NCI-H460 (cell line): ENCODE measurements around the gene GCGR. TPM values are rescaled to one million over a fixed set of nuclear protein-coding genes. Genes with fewer than 3 reads are reported as not detected.
A peak's percentile ranks its signal among the peaks of the same experiment; 100 is the strongest.

Experiments
- DNase-seq: peaks from one replicate; pipeline ENCODE4 v3.0.0-alpha.2; 2016; ENCODE audit warnings: low read depth; ENCODE audit errors: extremely low read depth
- total RNA-seq: library from RNA; depleted of rRNA; stranded (reverse); fragments of >200 nt; shearing (Covaris generic); gene quantifications from 2 replicates; pipeline ENCODE4 v1.2.3, GENCODE V29; 2014; rRNA removed

GCGR gene
- total RNA-seq, 1 experiment from 2014 or later = 0.40 TPM

- no peak for DNase-seq
Observed at GRCh38 chr17:81845881-81846742, 42.2 kb downstream of the GCGR start.

DNA sequence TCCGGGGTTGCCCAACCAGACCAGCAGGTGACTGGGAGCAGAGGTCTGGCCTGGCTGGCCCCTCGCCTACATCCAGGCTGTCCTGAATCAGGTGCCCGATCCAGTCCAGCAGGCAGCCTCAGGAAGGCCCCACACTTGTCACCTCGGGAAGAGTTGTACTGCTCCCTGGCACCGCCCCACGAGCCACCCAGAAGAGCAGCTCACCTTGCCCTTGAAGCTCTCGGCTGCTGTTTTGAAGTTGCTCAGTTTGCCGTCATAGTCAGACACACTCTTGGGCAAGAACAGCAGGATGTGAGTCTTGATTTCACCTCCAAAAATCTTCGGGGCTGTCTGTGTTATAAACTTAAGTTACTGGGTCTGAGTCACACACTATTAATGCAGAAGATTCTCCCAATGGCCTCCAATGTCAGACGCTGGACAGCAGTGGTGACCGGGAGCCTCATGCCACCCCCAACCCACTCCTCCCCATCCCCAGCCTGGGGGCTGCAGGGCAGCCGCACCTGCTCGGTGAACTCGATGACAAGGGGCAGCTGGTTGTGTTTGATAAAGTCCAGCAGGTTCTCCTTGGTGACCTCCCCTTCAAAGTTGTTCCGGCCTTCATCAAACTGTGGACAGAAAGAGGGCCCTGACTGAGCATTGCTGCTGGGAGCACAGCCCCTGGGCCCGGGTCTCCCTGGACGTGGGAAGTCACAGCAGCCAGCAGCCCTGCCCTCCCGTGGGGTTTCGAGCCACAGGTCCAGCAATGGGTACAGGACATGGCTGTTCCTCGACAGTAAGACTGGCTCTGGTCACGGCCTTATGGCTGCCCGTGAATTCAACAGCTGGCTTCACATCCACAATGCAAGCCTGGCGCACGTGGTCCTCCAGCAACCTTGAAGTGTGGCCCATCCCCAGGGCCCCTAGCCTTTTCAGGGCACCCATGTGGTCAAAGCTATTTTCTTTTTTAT lies 43.1 kb downstream of the GCGR start:
- no peak for DNase-seq

- DNase-seq = no peak
Observed at GRCh38 chr17:81849457-81849856, 45.5 kb downstream of the GCGR start.

DNA sequence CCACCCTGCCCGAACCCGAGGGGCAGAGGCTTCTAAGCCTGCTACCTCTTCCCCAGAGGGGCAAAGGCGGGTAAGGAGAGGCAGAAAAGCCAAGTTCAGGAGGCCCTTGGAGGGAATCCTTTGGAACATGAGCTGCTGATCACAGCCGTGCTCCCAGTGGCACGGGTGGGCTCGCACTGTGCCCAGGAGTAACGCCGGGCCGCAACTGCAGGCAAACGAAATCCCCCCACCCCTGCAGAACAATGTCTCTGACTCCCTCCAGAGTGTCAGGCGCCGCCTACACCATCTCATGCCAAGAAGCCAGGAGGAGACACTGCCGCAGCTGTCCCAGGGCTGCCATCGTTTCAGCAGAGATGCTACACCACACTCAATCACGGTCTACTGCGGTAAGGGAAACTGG lies 47.5 kb downstream of the GCGR start:
- no peak for DNase-seq

DNA sequence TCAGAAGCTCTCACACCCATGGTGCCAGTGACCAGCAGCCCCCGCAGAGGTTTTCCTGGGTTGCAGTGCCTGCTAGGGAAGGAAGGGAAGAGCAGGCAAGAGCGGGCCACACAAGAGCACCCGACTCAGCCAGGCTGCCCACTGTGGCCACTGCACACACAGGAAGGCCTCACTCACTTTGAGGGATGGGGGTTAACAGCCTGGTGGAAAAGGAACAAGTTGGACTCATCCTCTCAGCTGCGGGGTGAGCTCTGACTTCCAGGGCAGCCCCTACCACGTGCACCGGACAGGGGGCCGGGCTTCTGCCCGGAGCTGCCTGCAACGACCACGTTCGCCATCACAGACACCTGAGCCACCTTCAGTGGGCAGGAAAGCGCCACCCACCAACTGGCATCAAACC lies 48.3 kb downstream of the GCGR start:
- DNase-seq = no peak

DNA sequence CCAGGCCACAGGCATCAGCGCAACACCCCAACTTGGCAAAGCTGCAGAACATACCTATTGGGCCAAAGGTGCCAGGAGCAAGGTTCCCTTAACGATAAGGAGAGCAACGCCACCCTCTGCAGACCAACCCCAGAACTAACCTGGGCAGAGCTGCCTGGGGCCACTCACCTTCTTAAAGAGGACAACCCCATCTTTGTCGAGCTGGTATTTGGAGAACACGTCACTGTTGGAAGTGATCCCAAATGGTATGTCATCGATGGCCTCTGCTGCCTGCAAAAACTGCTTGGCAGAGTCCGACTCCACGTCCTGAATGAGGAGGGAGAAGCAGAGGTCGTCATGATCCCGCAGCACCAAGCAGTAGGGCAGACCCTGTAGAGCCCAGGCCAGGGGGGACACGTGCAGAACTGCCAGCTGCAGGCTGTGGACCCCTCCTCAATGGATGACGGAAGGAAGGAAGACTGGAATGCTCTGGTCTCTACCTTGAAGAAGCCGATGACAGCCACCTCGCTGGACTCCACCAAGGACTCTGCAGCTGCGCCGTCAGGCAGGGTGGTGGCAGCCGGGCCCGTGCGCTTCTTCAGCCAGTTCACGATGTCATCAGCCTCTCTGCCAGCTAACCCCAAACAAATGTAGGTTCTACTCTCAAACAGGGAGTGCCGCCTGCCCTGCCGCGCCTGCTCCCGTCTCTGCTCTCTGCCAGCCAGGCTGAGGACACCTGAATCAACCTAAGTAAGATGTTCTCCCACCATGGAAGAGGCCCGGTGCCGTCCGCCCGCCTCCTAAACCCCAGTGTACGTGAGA lies 51.2 kb downstream of the GCGR start:
- DNase-seq = no peak

GRCh38 chr17:81858170-81858966 lies 54.4 kb downstream of the GCGR start:
- DNase-seq = no peak

DNA sequence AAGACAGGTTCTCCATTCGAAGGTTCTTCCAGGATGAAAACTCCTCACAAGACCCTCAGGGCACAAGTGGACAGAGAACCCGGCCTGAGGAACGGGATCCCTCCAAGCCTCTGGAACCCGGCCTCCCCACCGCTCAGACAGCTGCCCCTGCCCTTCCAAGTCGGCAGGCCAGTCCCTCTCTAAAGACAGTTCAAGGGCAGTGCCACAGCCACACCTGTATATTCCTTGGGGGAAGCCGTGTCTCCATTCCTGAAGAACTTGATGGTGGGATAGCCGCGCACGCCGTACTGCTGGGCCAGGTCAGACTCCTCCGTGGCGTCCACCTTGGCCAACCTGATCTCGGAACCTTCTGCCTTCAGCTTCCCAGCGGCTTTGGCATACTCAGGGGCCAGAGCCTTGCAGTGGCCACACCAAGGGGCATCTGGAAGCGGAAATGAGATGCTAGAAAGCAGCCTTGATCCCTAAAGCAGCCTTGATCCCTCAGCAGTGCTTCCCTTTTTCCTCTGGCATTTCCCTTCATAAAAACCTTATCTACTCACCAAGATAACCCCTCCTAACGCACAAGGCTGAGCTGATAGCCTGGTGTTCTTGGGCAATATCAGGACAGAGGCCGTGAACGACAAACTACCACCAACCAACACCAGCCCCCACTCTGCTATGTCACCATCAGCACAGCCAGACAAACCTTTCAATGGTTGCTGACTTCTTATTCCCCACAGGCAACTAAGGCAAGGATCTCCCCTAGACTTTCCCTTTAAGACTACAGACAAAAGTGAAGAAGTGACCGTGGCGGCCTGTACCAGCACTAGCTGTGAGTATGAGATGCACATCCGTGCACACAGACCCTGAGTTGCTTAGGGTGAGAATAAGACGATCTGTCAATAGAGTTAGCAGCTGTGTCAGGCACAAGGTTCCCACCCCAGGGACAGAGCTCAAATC lies 55.3 kb downstream of the GCGR start:
- DNase-seq = no peak

GRCh38 chr17:81859906-81860755 lies 56.2 kb downstream of the GCGR start, which contains the start of gene P4HB:
Gene P4HB (minus strand): TSS chr17:81860535. CDS start chr17:81860471, 64 bp downstream.
- no peak for DNase-seq

- peak; percentile 100 for DNase-seq
Observed at GRCh38 chr17:81860756-81861568, 57.0 kb downstream of the GCGR start.

GRCh38 chr17:81863123-81863675 lies 59.2 kb downstream of the GCGR start:
- DNase-seq = no peak

Other genes starting within 250 kb of the GCGR start
- gene NPLOC4, start 167.0 kb upstream of the GCGR start, total RNA-seq = 57.1 and 69.9 TPM in 2 replicates
- 0.42 and 0.49 TPM in 2 replicates for gene TSPAN10, start 167.0 kb upstream of the GCGR start, total RNA-seq
- not detected in 2 replicates for gene PDE6G, start 147.6 kb upstream of the GCGR start, total RNA-seq
- gene OXLD1, start 137.5 kb upstream of the GCGR start, total RNA-seq = 47.5 and 60.0 TPM in 2 replicates
- 20.3 and 21.7 TPM in 2 replicates for gene CCDC137, start 137.4 kb upstream of the GCGR start, total RNA-seq
- gene ARL16, start 120.4 kb upstream of the GCGR start, total RNA-seq = 35.3 and 36.4 TPM in 2 replicates
- 57.5 and 57.9 TPM in 2 replicates for gene HGS, start 120.1 kb upstream of the GCGR start, total RNA-seq
- gene MRPL12, start 100.8 kb upstream of the GCGR start, total RNA-seq = 33.7 and 38.1 TPM in 2 replicates
- gene SLC25A10, start 91.9 kb upstream of the GCGR start, total RNA-seq = 9.4 and 12.6 TPM in 2 replicates
- gene MCRIP1, start 29.1 kb downstream of the GCGR start, total RNA-seq = 25.6 and 31.7 TPM in 2 replicates
- gene PPP1R27, start 30.9 kb downstream of the GCGR start, total RNA-seq = not detected in 2 replicates
- gene P4HB, start 56.4 kb downstream of the GCGR start, total RNA-seq = 800 and 860 TPM in 2 replicates
- gene ARHGDIA, start 67.2 kb downstream of the GCGR start, total RNA-seq = 175 and 178 TPM in 2 replicates
- 130 and 142 TPM in 2 replicates for gene ALYREF, start 87.4 kb downstream of the GCGR start, total RNA-seq
- gene ANAPC11, start 87.6 kb downstream of the GCGR start, total RNA-seq = 137 and 139 TPM in 2 replicates
- 0.05 TPM in 1 of 2 replicates, not detected in the other for gene NPB, start 98.1 kb downstream of the GCGR start, total RNA-seq
- gene PCYT2, start 107.2 kb downstream of the GCGR start, total RNA-seq = 2.7 and 3.4 TPM in 2 replicates
- 18.1 and 19.7 TPM in 2 replicates for gene SIRT7, start 114.0 kb downstream of the GCGR start, total RNA-seq
- gene MAFG, start 123.6 kb downstream of the GCGR start, total RNA-seq = 62.5 and 64.3 TPM in 2 replicates
- gene PYCR1, start 133.2 kb downstream of the GCGR start, total RNA-seq = 210 and 242 TPM in 2 replicates
- not detected in 2 replicates for gene MYADML2, start 143.1 kb downstream of the GCGR start, total RNA-seq
- gene NOTUM, start 157.0 kb downstream of the GCGR start, total RNA-seq = 0.15 TPM in 1 of 2 replicates, not detected in the other
- 20.5 and 21.1 TPM in 2 replicates for gene ASPSCR1, start 173.5 kb downstream of the GCGR start, total RNA-seq
- 46.6 and 51.4 TPM in 2 replicates for gene CENPX, start 218.7 kb downstream of the GCGR start, total RNA-seq
- 6.1 and 7.4 TPM in 2 replicates for gene LRRC45, start 219.2 kb downstream of the GCGR start, total RNA-seq
- gene RAC3, start 227.5 kb downstream of the GCGR start, total RNA-seq = 19.0 and 25.5 TPM in 2 replicates
- gene DCXR, start 233.5 kb downstream of the GCGR start, total RNA-seq = 42.6 and 44.3 TPM in 2 replicates
- 25.5 and 26.5 TPM in 2 replicates for gene RFNG, start 247.7 kb downstream of the GCGR start, total RNA-seq
- 100 and 102 TPM in 2 replicates for gene GPS1, start 247.7 kb downstream of the GCGR start, total RNA-seq